ENCODE measurements around the gene AKAP6. TPM values are rescaled to one million over a fixed set of nuclear protein-coding genes. Genes with fewer than 3 reads are reported as not detected.

AKAP6 gene
- total RNA-seq, 1 experiment from 2014 or later, result 1.9 TPM

DNA sequence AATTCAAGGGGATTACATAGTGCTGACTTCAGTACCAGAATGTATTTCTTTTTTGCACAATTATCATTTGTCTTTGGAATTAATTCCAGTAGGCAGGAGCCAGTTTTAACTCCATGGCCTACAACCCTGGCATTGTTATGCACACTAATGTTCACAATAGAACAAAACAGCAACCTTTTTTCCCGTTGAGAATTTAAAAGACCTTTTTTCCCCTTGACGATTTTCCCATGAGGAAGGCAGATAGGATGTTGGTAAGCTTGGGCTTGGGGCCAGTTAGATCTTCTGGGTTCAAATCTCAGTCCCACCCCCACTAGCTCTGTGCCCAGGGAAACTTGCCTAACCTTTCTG, 13.7 kb downstream of the AKAP6 start:
- Histone ChIP-seq H3K4me3 (replicated peaks in 1 of 2; ENCODE audit: low read depth in 1 of 2, low read length in 2 of 2) (no peak overlapping the region), H3K4me2 (ENCODE audit: low read length) (no peak overlapping the region), H3K27me3 (ENCODE audit: insufficient read depth, low read length) (no peaks in the 10 kb centered on the region), H3K4me1 (ENCODE audit: control insufficient read depth in 1 of 2, insufficient read depth in 2 of 2, low read length in 2 of 2) (peaks cover 0 to 12% of the 10 kb centered on the region in 2 experiments; a peak in 3 of 4 replicates), H3K9me3 (ENCODE audit: control insufficient read depth in 1 of 2, insufficient read depth in 1 of 2, low read depth in 1 of 2, low read length in 2 of 2) (no peaks in the 10 kb centered on the region), H3K9me2 (ENCODE audit: insufficient read depth) (no peaks in the 10 kb centered on the region), H2AFZ (ENCODE audit: low read depth, low read length, poor library complexity, severe bottlenecking) (no peak overlapping the region), H3K36me3 (ENCODE audit: control insufficient read depth in 1 of 2, insufficient read depth in 2 of 2, low read length in 2 of 2) (no peaks in the 10 kb centered on the region), H4K20me1 (ENCODE audit: insufficient read depth) (no peaks in the 10 kb centered on the region), H3K9ac (ENCODE audit: low read length) (no peak overlapping the region), H3K79me2 (ENCODE audit: insufficient read depth, low read length) (no peaks in the 10 kb centered on the region), H3K27ac (ENCODE audit: low read depth, low read length) (no peak overlapping the region)
- ChIA-PET POLR2A (interaction anchor here (0.6 kb wide), 1 partner anchor 16 kb away, joined by 3 read pairs; no protein-coding TSS in a partner anchor), CTCF (no interaction called here), RAD21 (ENCODE audit: low non-redundant PET in 1 of 2, low total read pairs in 2 of 2, uncharacterized antibody in 2 of 2, unreplicated experiment in 2 of 2) (no interaction called here)
- intact Hi-C loops (cut with micrococcal nuclease), result no loop called here
- no peak for DNase-seq (ENCODE audit: low read depth, low spot score)
- no peak for ATAC-seq
- no peak for TF ChIP-seq SRF (IDR thresholded peaks at IDR 0.05; ENCODE audit: low read depth)
- no peak for TF ChIP-seq EZH2phosphoT487 (IDR thresholded peaks at IDR 0.05; ENCODE audit: borderline replicate concordance)
- no peak for TF ChIP-seq CBX3 (IDR thresholded peaks at IDR 0.05; ENCODE audit: low read depth)
- BruUV-seq (replicated peaks), result no TSS peak

DNA sequence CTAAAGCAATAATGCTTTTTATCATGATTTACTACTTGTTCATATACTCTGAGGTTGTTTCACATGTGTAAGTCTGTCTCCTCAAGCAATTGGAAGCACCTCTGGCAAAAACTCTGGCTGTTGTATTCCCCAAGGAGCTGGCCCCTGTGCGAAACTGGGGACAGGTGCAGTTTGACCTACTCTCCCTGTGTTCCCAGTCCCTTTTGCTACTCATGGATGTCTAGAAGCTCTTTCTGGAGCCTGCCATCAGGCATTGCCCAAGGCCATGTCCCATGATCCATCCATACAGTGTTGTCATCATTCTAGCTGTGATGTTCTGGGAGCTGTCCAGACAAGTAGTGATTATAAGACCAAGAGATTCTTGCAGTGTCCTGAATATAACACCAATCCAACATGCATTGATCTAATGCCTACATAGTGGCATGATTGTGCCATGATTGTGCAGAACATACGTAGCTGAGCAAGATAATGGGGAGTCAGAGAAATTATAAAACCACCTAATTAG, 14.9 kb downstream of the AKAP6 start:
- H3K4me1 ChIP-seq (ENCODE audit: control insufficient read depth in 1 of 2, insufficient read depth in 2 of 2, low read length in 2 of 2), result peaks cover 0 to 12% of the 10 kb centered on the region in 2 experiments; a peak in 3 of 4 replicates
- intact Hi-C loops (cut with micrococcal nuclease), result no loop called here
- no peak overlapping the region for H3K9ac ChIP-seq (ENCODE audit: low read length)
- ATAC-seq (no peak), DNase-seq (ENCODE audit: low read depth, low spot score) (no peak)
- TF ChIP-seq EGR1 (IDR thresholded peaks at IDR 0.05; ENCODE audit: low read depth) (no peak), FOSL1 (IDR thresholded peaks at IDR 0.05; ENCODE audit: low read depth) (no peak), POLR2AphosphoS5 (IDR thresholded peaks at IDR 0.05; ENCODE audit: low read depth, low read length) (no peak), ATF3 (IDR thresholded peaks at IDR 0.05) (no peak), REST (IDR thresholded peaks at IDR 0.05; ENCODE audit: low read depth) (no peak), SRF (IDR thresholded peaks at IDR 0.05; ENCODE audit: low read depth) (no peak), CEBPB (IDR thresholded peaks at IDR 0.05; ENCODE audit: low read depth) (no peak), ZFX (IDR thresholded peaks at IDR 0.05) (no peak), CBX3 (IDR thresholded peaks at IDR 0.05; ENCODE audit: low read depth) (no peak), YY1 (IDR thresholded peaks at IDR 0.05; ENCODE audit: extremely low read depth, insufficient replicate concordance, low read depth, low read length) (no peak), SIN3A (IDR thresholded peaks at IDR 0.05; ENCODE audit: low read depth) (no peak), EZH2 (IDR thresholded peaks at IDR 0.05) (no peak), RAD21 (IDR thresholded peaks at IDR 0.05; ENCODE audit: low read depth) (no peak), ZNF274 (IDR thresholded peaks at IDR 0.05; ENCODE audit: low read depth, low read length) (no peak), JUND (IDR thresholded peaks at IDR 0.05) (no peak), EZH2phosphoT487 (IDR thresholded peaks at IDR 0.05; ENCODE audit: borderline replicate concordance) (no peak), SP1 (IDR thresholded peaks at IDR 0.05; ENCODE audit: low read depth) (no peak)
- BruUV-seq (replicated peaks), result no TSS peak
- H3K36me3 ChIP-seq (ENCODE audit: control insufficient read depth in 1 of 2, insufficient read depth in 2 of 2, low read length in 2 of 2), result no peaks in the 10 kb centered on the region
- H3K4me2 ChIP-seq (ENCODE audit: low read length), result no peak overlapping the region
- POLR2A ChIA-PET, result no interaction called here
- H3K79me2 ChIP-seq (ENCODE audit: insufficient read depth, low read length), result no peaks in the 10 kb centered on the region
- CTCF ChIA-PET, result no interaction called here
- H3K27ac ChIP-seq (ENCODE audit: low read depth, low read length), result no peak overlapping the region
- no peaks in the 10 kb centered on the region; the same call in 1 of the 2 replicates for H3K9me2 ChIP-seq (ENCODE audit: insufficient read depth)
- no peak overlapping the region for H3K4me3 ChIP-seq (replicated peaks in 1 of 2; ENCODE audit: low read depth in 1 of 2, low read length in 2 of 2)
- no peaks in the 10 kb centered on the region for H4K20me1 ChIP-seq (ENCODE audit: insufficient read depth)
- H2AFZ ChIP-seq (ENCODE audit: low read depth, low read length, poor library complexity, severe bottlenecking), result no peak overlapping the region
- RAD21 ChIA-PET (ENCODE audit: low non-redundant PET in 1 of 2, low total read pairs in 2 of 2, uncharacterized antibody in 2 of 2, unreplicated experiment in 2 of 2), result no interaction called here
- no peaks in the 10 kb centered on the region for H3K27me3 ChIP-seq (ENCODE audit: insufficient read depth, low read length)
- H3K9me3 ChIP-seq (ENCODE audit: control insufficient read depth in 1 of 2, insufficient read depth in 1 of 2, low read depth in 1 of 2, low read length in 2 of 2), result no peaks in the 10 kb centered on the region
